NCI-H2171 treated with DMSO at 0.1 percent for 48 hours (cell line): Measurements from ENCODE around the gene EPO.

Experiments
- DNase-seq: peaks from one replicate; lab custom pipeline; 2025; lab: John Stamatoyannopoulos, UW

Gene EPO

GRCh38 chr7:100720279-100720670 is at the start of gene EPO:
EPO (plus strand) TSS chr7:100720468; CDS start chr7:100720981, 513 bp downstream.
- no peak for DNase-seq

- no peak for DNase-seq
These were observed 48.6 kb upstream of the EPO start for GRCh38 chr7:100671353-100672327.

- DNase-seq, result peak; percentile 97
These were observed 46.8 kb upstream of the EPO start, which contains the start of gene GNB2 for GRCh38 chr7:100673302-100673941. GNB2 (plus strand) TSS chr7:100673740; CDS start chr7:100676266, 2,526 bp downstream.

GRCh38 chr7:100673942-100674410 is 46.3 kb upstream of the EPO start:
- DNase-seq, result no peak

- peak; percentile 48 for DNase-seq
These were observed 45.7 kb upstream of the EPO start for GRCh38 chr7:100674411-100675104.

GRCh38 chr7:100675105-100675451 is 45.2 kb upstream of the EPO start:
- no peak for DNase-seq

- DNase-seq, result no peak
These were observed 44.5 kb upstream of the EPO start for GRCh38 chr7:100675581-100676350.

- DNase-seq, result no peak
These were observed 43.6 kb upstream of the EPO start for GRCh38 chr7:100676501-100677306.

GRCh38 chr7:100677308-100678267 is 42.7 kb upstream of the EPO start:
- no peak for DNase-seq

- DNase-seq, result no peak
These were observed 41.8 kb upstream of the EPO start for GRCh38 chr7:100678291-100678984.

GRCh38 chr7:100679129-100679926 is 40.9 kb upstream of the EPO start:
- DNase-seq, result no peak

GRCh38 chr7:100679927-100680575 is 40.2 kb upstream of the EPO start:
- no peak for DNase-seq

GRCh38 chr7:100680576-100681271 is 39.5 kb upstream of the EPO start:
- no peak for DNase-seq

- no peak for DNase-seq
These were observed 38.6 kb upstream of the EPO start for GRCh38 chr7:100681491-100682227.

GRCh38 chr7:100682228-100682741 is 38.0 kb upstream of the EPO start:
- DNase-seq, result no peak
